ENCODE results near the gene BCL2L12.

- TF ChIP-seq ARNT (IDR thresholded peaks at IDR 0.05) (no peak), SP1 (IDR thresholded peaks at IDR 0.05) (no peak), ZNF384 (IDR thresholded peaks at IDR 0.05) (no peak), NFRKB (IDR thresholded peaks at IDR 0.05) (no peak), BHLHE40 (IDR thresholded peaks at IDR 0.05; ENCODE audit: borderline replicate concordance) (no peak), PKNOX1 (IDR thresholded peaks at IDR 0.05) (no peak), LEF1 (IDR thresholded peaks at IDR 0.05; ENCODE audit: borderline replicate concordance) (no peak), FOXK2 (IDR thresholded peaks at IDR 0.05) (no peak), FOXM1 (IDR thresholded peaks at IDR 0.05; ENCODE audit: borderline replicate concordance) (no peak), HDGF (IDR thresholded peaks at IDR 0.05; ENCODE audit: borderline replicate concordance) (no peak)
Measured at GRCh38 chr19:49692147-49692506, 26.4 kb downstream of the BCL2L12 start.
